ENCODE data around the gene PTPRE. TPM values are rescaled to one million over a fixed set of nuclear protein-coding genes. Genes with fewer than 3 reads are reported as not detected.
A peak's percentile ranks its signal among the peaks of the same experiment; 100 is the strongest.

The PTPRE gene
- total and polyA plus RNA-seq, 10 of the 15 experiments (the other 5 are each of a cell fraction or from before 2014, with no cell fraction given): 2.9 to 7.6 (median 5.8) TPM

GRCh38 chr10:128062881-128063563, 156.1 kb downstream of the PTPRE start (continued):
- no peak for TF ChIP-seq USF1 (IDR thresholded peaks at IDR 0.05; ENCODE audit: borderline replicate concordance, extremely low read length, insufficient read depth, low read depth, low read length)
- TF ChIP-seq, protein P1, sequence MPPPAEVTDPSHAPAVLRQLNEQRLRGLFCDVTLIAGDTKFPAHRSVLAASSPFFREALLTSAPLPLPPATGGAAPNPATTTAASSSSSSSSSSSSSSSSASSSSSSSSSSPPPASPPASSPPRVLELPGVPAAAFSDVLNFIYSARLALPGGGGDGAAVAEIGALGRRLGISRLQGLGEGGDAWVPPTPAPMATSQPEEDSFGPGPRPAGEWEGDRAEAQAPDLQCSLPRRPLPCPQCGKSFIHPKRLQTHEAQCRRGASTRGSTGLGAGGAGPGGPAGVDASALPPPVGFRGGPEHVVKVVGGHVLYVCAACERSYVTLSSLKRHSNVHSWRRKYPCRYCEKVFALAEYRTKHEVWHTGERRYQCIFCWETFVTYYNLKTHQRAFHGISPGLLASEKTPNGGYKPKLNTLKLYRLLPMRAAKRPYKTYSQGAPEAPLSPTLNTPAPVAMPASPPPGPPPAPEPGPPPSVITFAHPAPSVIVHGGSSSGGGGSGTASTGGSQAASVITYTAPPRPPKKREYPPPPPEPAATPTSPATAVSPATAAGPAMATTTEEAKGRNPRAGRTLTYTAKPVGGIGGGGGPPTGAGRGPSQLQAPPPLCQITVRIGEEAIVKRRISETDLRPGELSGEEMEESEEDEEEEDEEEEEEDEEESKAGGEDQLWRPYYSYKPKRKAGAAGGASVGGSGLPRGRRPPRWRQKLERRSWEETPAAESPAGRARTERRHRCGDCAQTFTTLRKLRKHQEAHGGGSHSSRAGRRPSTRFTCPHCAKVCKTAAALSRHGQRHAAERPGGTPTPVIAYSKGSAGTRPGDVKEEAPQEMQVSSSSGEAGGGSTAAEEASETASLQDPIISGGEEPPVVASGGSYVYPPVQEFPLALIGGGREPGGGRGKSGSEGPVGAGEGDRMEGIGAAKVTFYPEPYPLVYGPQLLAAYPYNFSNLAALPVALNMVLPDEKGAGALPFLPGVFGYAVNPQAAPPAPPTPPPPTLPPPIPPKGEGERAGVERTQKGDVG (CRISPR knock-in tag; IDR thresholded peaks at IDR 0.05): no peak
- TF ChIP-seq RELA (IDR thresholded peaks at IDR 0.05; ENCODE audit: borderline replicate concordance, partially characterized antibody): no peak
- TF ChIP-seq, protein P2, sequence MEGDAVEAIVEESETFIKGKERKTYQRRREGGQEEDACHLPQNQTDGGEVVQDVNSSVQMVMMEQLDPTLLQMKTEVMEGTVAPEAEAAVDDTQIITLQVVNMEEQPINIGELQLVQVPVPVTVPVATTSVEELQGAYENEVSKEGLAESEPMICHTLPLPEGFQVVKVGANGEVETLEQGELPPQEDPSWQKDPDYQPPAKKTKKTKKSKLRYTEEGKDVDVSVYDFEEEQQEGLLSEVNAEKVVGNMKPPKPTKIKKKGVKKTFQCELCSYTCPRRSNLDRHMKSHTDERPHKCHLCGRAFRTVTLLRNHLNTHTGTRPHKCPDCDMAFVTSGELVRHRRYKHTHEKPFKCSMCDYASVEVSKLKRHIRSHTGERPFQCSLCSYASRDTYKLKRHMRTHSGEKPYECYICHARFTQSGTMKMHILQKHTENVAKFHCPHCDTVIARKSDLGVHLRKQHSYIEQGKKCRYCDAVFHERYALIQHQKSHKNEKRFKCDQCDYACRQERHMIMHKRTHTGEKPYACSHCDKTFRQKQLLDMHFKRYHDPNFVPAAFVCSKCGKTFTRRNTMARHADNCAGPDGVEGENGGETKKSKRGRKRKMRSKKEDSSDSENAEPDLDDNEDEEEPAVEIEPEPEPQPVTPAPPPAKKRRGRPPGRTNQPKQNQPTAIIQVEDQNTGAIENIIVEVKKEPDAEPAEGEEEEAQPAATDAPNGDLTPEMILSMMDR (IDR thresholded peaks at IDR 0.05 in 2 of 3, conservative IDR thresholded peaks at IDR 0.05 in 1 of 3; ENCODE audit: control insufficient read depth in 2 of 3, extremely low read depth in 1 of 3, insufficient read depth in 1 of 3, low read depth in 3 of 3, low read length in 3 of 3): no peak
- peak in 1 of 2 experiments; percentile 91; a peak in 2 of 3 replicates for TF ChIP-seq EGR1 (IDR thresholded peaks at IDR 0.05; ENCODE audit: borderline replicate concordance in 1 of 2, low read depth in 2 of 2, low read length in 2 of 2)
- TF ChIP-seq PBX3 (IDR thresholded peaks at IDR 0.05; ENCODE audit: insufficient replicate concordance, low read depth, low read length): no peak
- no peak for TF ChIP-seq TCF7 (IDR thresholded peaks at IDR 0.05; ENCODE audit: borderline replicate concordance)
- no peak for TF ChIP-seq BCL3 (IDR thresholded peaks at IDR 0.05; ENCODE audit: borderline replicate concordance, insufficient read depth, low read depth, low read length, poor library complexity, severe bottlenecking)
- TF ChIP-seq DPF2 (IDR thresholded peaks at IDR 0.05): peak; percentile 83
- peak; percentile 53 for TF ChIP-seq NBN (IDR thresholded peaks at IDR 0.05)
- no peak for TF ChIP-seq CUX1 (IDR thresholded peaks at IDR 0.05; ENCODE audit: insufficient replicate concordance, low read depth, low read length)
- no peak for TF ChIP-seq MEF2B (IDR thresholded peaks at IDR 0.05; ENCODE audit: partially characterized antibody, poor library complexity, severe bottlenecking)
- TF ChIP-seq NFYA (IDR thresholded peaks at IDR 0.05; ENCODE audit: borderline replicate concordance, low read depth, low read length): no peak
